Body of pancreas (tissue), 4 donors: ENCODE measurements around the gene WSCD1.

Source experiments
- CTCF ChIP-seq, 7 experiments: fragments of 450-650 bp in 4 of 7; fragments of 200-600 bp in 3 of 7; sonication (generic) in 3 of 7; IDR thresholded peaks; one replicate each; pipeline ENCODE4 v1.5.1; 2016 to 2019; ENCODE audit warnings: antibody characterized with exemption in 7 of 7
- POLR2A ChIP-seq, 3 donors: fragments of 450-650 bp; IDR thresholded peaks; one replicate each; pipeline ENCODE4 v1.6.1; 2016; ENCODE audit warnings: antibody characterized with exemption in 3 of 3, mild to moderate bottlenecking in 2 of 3

DNA sequence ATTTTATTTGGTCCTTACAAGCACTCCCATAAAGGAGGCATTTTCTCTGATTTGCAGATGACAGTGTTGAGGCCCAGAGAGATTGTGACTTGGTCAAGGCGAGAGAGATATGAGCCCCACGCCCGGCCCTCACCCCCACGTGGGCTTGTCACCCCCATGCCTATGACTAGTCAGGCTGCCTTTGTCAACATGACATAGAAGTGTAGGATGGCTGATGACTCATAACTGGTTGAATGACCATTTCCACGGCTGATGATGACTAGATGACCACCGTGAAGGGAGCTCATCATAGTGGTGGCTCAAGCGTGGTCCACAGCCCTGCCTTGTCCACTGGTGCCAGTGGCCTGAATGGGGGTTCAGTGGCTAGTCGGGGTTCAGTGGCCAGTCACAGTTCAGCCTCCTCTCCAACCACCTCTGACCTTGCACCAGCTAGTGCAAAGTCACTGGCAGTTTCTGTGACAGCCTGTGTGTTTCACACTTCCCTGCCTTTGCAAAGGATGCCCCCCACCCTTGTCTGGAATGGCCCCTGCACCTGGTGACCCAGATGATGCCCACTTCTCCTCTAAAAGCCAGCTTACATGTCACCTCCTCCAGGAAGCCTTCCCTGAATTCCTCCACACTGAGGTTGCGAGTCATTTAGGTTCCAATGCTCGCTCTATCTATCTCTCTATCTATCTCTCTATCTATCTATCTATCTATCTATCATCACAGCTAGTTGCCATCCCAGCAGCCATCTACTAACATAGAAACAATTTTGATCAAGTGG is 3.8 kb upstream of the WSCD1 start:
- TF ChIP-seq CTCF (IDR thresholded peaks at IDR 0.05) (no peak), POLR2A (IDR thresholded peaks at IDR 0.05) (no peak)
